K562 (cell line): ENCODE data around the gene TRMT112. TPM values are rescaled to one million over a fixed set of nuclear protein-coding genes. Genes with fewer than 3 reads are reported as not detected.

Experiments
- ARID3A ChIP-seq: IDR thresholded peaks from 2 replicates; pipeline ENCODE4 v1.6.1; 2012; ENCODE audit warnings: low read depth, low read length, improper control_type of control experiment, borderline replicate concordance
- ATF3 ChIP-seq, 2 experiments: fragments of 450-650 bp in 1 of 2; sonication (generic) in 1 of 2; formaldehyde crosslinking in 1 of 2; IDR thresholded peaks in 1 of 2; conservative IDR thresholded peaks in 1 of 2; 2 replicates each; pipeline versions ENCODE4 v1.6.1 to v1.8.1; 2016 to 2023; ENCODE audit warnings: mild to moderate bottlenecking in 2 of 2, moderate library complexity in 2 of 2, inconsistent platforms in 1 of 2, missing genetic modification reagents in 1 of 2
- BDP1 ChIP-seq: IDR thresholded peaks from 3 replicates; pipeline ENCODE4 v1.6.1; 2011; ENCODE audit not compliant: insufficient read length, insufficient read depth
- ESRRA ChIP-seq: fragments of 450-650 bp; IDR thresholded peaks from 2 replicates; pipeline ENCODE4 v1.6.1; 2014; ENCODE audit warnings: low read depth, mild to moderate bottlenecking, moderate library complexity, borderline replicate concordance
- FOXP4 ChIP-seq: sonication (generic); formaldehyde crosslinking; IDR thresholded peaks from 2 replicates; pipeline ENCODE4 v1.8.0; 2022; ENCODE audit warnings: mild to moderate bottlenecking, missing genetic modification reagents, borderline replicate concordance
- HNRNPK ChIP-seq: fragments of 200-400 bp; formaldehyde crosslinking; IDR thresholded peaks from one replicate; pipeline ENCODE4 v1.6.1; 2018; ENCODE audit warnings: mild to moderate bottlenecking, low read depth, low read length; ENCODE audit not compliant: poor library complexity, severe bottlenecking
- HNRNPLL ChIP-seq: fragments of 200-400 bp; formaldehyde crosslinking; IDR thresholded peaks from 2 replicates; pipeline ENCODE4 v1.6.1; 2017; ENCODE audit warnings: low read length, low read depth, mild to moderate bottlenecking; ENCODE audit not compliant: poor library complexity, severe bottlenecking
- IRF2 ChIP-seq: sonication (generic); formaldehyde crosslinking; IDR thresholded peaks from 2 replicates; pipeline ENCODE4 v1.8.1; 2022; ENCODE audit warnings: mild to moderate bottlenecking, missing genetic modification reagents
- MITF ChIP-seq: IDR thresholded peaks from 2 replicates; pipeline ENCODE4 v1.6.1; 2014; ENCODE audit warnings: antibody characterized with exemption
- NFE2L1 ChIP-seq: fragments of 450-650 bp; IDR thresholded peaks from 2 replicates; pipeline ENCODE4 v1.6.1; 2016; ENCODE audit warnings: missing genetic modification characterization, low read depth, mild to moderate bottlenecking, missing compliant biosample characterization, moderate library complexity, borderline replicate concordance
- NFIC ChIP-seq: fragments of 450-650 bp; IDR thresholded peaks from 2 replicates; pipeline ENCODE4 v1.6.1; 2017; ENCODE audit warnings: mild to moderate bottlenecking, inconsistent platforms
- RAD51 ChIP-seq: fragments of 450-650 bp; IDR thresholded peaks from 2 replicates; pipeline ENCODE4 v1.7.1; 2016; ENCODE audit warnings: low read depth, mild to moderate bottlenecking, borderline replicate concordance
- SMAD2 ChIP-seq: fragments of 150-350 bp; IDR thresholded peaks from 2 replicates; pipeline ENCODE4 v1.6.1; 2014; ENCODE audit warnings: low read depth, mild to moderate bottlenecking, low read length
- SMC3 ChIP-seq: conservative IDR thresholded peaks from 2 replicates; pipeline ENCODE4 v1.6.1; 2011; ENCODE audit warnings: low read depth, low read length, improper control_type of control experiment; ENCODE audit not compliant: insufficient read depth
- SRSF1 ChIP-seq: fragments of 200-400 bp; formaldehyde crosslinking; IDR thresholded peaks from 2 replicates; pipeline ENCODE4 v1.6.1; 2017; ENCODE audit warnings: mild to moderate bottlenecking, low read depth, low read length, moderate library complexity
- TBL1XR1 ChIP-seq, 2 experiments: IDR thresholded peaks; 2 replicates each; pipeline ENCODE4 v1.6.1; 2012; ENCODE audit warnings: improper control_type of control experiment in 2 of 2, low read length in 2 of 2, mild to moderate bottlenecking in 1 of 2
- TCFL5 ChIP-seq: fragments of 250-450 bp; sonication (Bioruptor Pico); conservative IDR thresholded peaks from 2 replicates; pipeline ENCODE4 v1.6.1; 2021; ENCODE audit warnings: mild to moderate bottlenecking, moderate library complexity, matching md5 sums
- ZNF584 ChIP-seq: fragments of 200-800 bp; sonication (Bioruptor generic); IDR thresholded peaks from 2 replicates; pipeline ENCODE4 v1.6.1; 2016; ENCODE audit warnings: low read depth, mild to moderate bottlenecking, missing genetic modification characterization, missing compliant biosample characterization
- ZNF717 ChIP-seq: fragments of 250-450 bp; sonication (Bioruptor Pico); IDR thresholded peaks from 2 replicates; pipeline ENCODE4 v1.5.0; 2021
- ZNF766 ChIP-seq: fragments of 200-800 bp; sonication (Bioruptor generic); conservative IDR thresholded peaks from 2 replicates; pipeline ENCODE4 v1.6.1; 2016; ENCODE audit warnings: missing genetic modification characterization, missing compliant biosample characterization
- ZNF780A ChIP-seq: fragments of 250-450 bp; sonication (Bioruptor Pico); IDR thresholded peaks from 2 replicates; pipeline ENCODE4 v1.5.0; 2021; ENCODE audit warnings: mild to moderate bottlenecking
- ZZZ3 ChIP-seq: fragments of 450-650 bp; IDR thresholded peaks from 2 replicates; pipeline ENCODE4 v1.6.1; 2016; ENCODE audit warnings: antibody characterized with exemption, mild to moderate bottlenecking, moderate library complexity
- polyA plus RNA-seq, 8 experiments: library from polyadenylated mRNA; depleted of rRNA in 4 of 8; stranded (reverse) in 5 of 8; unstranded in 3 of 8; fragments of >200 nt; fragmentation: Nextera tagmentation in 2 of 8; fragmentation: Illumina TruSeq in 1 of 8; extraction: Ambion mirVana in 2 of 8; extraction: Trizol in 1 of 8; gene quantifications; 2 replicates each; pipeline versions ENCODE4 v1.2.1 to v1.2.3, GENCODE V29; 2011 to 2014; ENCODE audit warnings: inconsistent platforms in 1 of 8, missing spikeins in 1 of 8
- total RNA-seq, 7 experiments: library from RNA; depleted of rRNA in 6 of 7; stranded (reverse); fragments of >200 nt in 6 of 7; fragmentation: Illumina TruSeq in 2 of 7; extraction: Trizol in 2 of 7; gene quantifications; 2 replicates each; pipeline versions ENCODE4 v1.2.1 to v1.2.3, GENCODE V29; 2011 to 2021; ENCODE audit warnings: low replicate concordance in 1 of 7

TRMT112 gene
- total and polyA plus RNA-seq, 9 of the 15 experiments (the other 6 are each of a cell fraction or from before 2014, with no cell fraction given): 162 to 444 (median 300) TPM

- TF ChIP-seq ZZZ3: no peak
- no peak for TF ChIP-seq HNRNPLL
- no peak for TF ChIP-seq SMAD2
- no peak for TF ChIP-seq ZNF766
- no peak for TF ChIP-seq BDP1
- no peak for TF ChIP-seq ESRRA
- TF ChIP-seq ZNF584 (CRISPR knock-in tag): peak; percentile 22; the same call in 1 of the 2 replicates
- TF ChIP-seq SMC3: no peak
- TF ChIP-seq NFE2L1: no peak
- no peak for TF ChIP-seq ZNF780A (CRISPR knock-in tag)
- no peak for TF ChIP-seq NFIC
- TF ChIP-seq ARID3A: no peak
- no peak for TF ChIP-seq TCFL5
- TF ChIP-seq HNRNPK: no peak
- no peak for TF ChIP-seq MITF
- TF ChIP-seq FOXP4 (CRISPR knock-in tag): no peak
- TF ChIP-seq ZNF717 (CRISPR knock-in tag): no peak
- no peak for TF ChIP-seq TBL1XR1 (IDR thresholded peaks at IDR 0.05; ENCODE audit: low read length in 2 of 2)
- TF ChIP-seq RAD51: no peak
- TF ChIP-seq ATF3 (IDR thresholded peaks at IDR 0.05): 0 out of 2 replicates have a peak, but pooled peaks have one; percentile 17
- TF ChIP-seq ATF3 (CRISPR knock-in tag; conservative IDR thresholded peaks at IDR 0.05): no peak
- TF ChIP-seq SRSF1: no peak
- no peak for TF ChIP-seq IRF2
Measured at GRCh38 chr11:64357904-64358535, 40.7 kb upstream of the TRMT112 start (continued).
